Skeletal muscle cell (primary cell): ENCODE results near the gene LRGUK.

ENCODE experiments used
- DNase-seq: peaks from one replicate; pipeline ENCODE4 v3.0.0-alpha.2; 2010; ENCODE audit warnings: low read depth
- H3K4me3 ChIP-seq: 2 replicates; pipeline ENCODE4 v1.5.1; 2011; ENCODE audit warnings: low read depth, mild to moderate bottlenecking, control low read depth, low read length, moderate library complexity

Gene LRGUK

GRCh38 chr7:134121632-134122139 lies 5.5 kb upstream of the LRGUK start:
- DNase-seq: no peak
- no peak overlapping the region for H3K4me3 ChIP-seq

GRCh38 chr7:134122980-134123379 lies 4.2 kb upstream of the LRGUK start:
- no peak for DNase-seq
- no peak overlapping the region for H3K4me3 ChIP-seq

- DNase-seq: no peak
- no peak overlapping the region for H3K4me3 ChIP-seq
These were observed 994 bp upstream of the LRGUK start for GRCh38 chr7:134126146-134126545.

GRCh38 chr7:134126596-134126965 lies 559 bp upstream of the LRGUK start:
- DNase-seq: no peak
- H3K4me3 ChIP-seq: peak overlapping the region; percentile 79

- H3K4me3 ChIP-seq: no peak overlapping the region
These were observed 1.7 kb downstream of the LRGUK start for GRCh38 chr7:134128829-134129228.

GRCh38 chr7:134129856-134130523 lies 2.9 kb downstream of the LRGUK start:
- no peak for DNase-seq
- H3K4me3 ChIP-seq: no peak overlapping the region

More at GRCh38 chr7:134128829-134129228, 1.7 kb downstream of the LRGUK start:
- no peak for DNase-seq

GRCh38 chr7:134134004-134134403 lies 6.9 kb downstream of the LRGUK start:
- H3K4me3 ChIP-seq: no peak overlapping the region
- no peak for DNase-seq

GRCh38 chr7:134140889-134141867 lies 14.0 kb downstream of the LRGUK start:
- no peak overlapping the region for H3K4me3 ChIP-seq
- DNase-seq: no peak

- no peak for DNase-seq
These were observed 14.7 kb downstream of the LRGUK start for GRCh38 chr7:134141868-134142264.

GRCh38 chr7:134153493-134154136 lies 26.5 kb downstream of the LRGUK start:
- DNase-seq: no peak
- no peak overlapping the region for H3K4me3 ChIP-seq

More at GRCh38 chr7:134141868-134142264, 14.7 kb downstream of the LRGUK start:
- no peak overlapping the region for H3K4me3 ChIP-seq

- no peak for DNase-seq
- H3K4me3 ChIP-seq: no peak overlapping the region
These were observed 27.5 kb downstream of the LRGUK start for GRCh38 chr7:134154581-134155130.

GRCh38 chr7:134155206-134155605 lies 28.1 kb downstream of the LRGUK start:
- no peak overlapping the region for H3K4me3 ChIP-seq
- no peak for DNase-seq

GRCh38 chr7:134155871-134156270 lies 28.7 kb downstream of the LRGUK start:
- no peak overlapping the region for H3K4me3 ChIP-seq
- no peak for DNase-seq

GRCh38 chr7:134165252-134165651 lies 38.1 kb downstream of the LRGUK start:
- no peak for DNase-seq
- no peak overlapping the region for H3K4me3 ChIP-seq

- H3K4me3 ChIP-seq: no peak overlapping the region
- DNase-seq: no peak
These were observed 40.1 kb downstream of the LRGUK start for GRCh38 chr7:134167250-134167649.

- DNase-seq: no peak
- no peak overlapping the region for H3K4me3 ChIP-seq
These were observed 40.7 kb downstream of the LRGUK start for GRCh38 chr7:134167841-134168240.

GRCh38 chr7:134174795-134175261 lies 47.7 kb downstream of the LRGUK start:
- DNase-seq: peak; percentile 84
- H3K4me3 ChIP-seq: no peak overlapping the region

- DNase-seq: no peak
- no peak overlapping the region for H3K4me3 ChIP-seq
These were observed 48.3 kb downstream of the LRGUK start for GRCh38 chr7:134175334-134176036.

- no peak for DNase-seq
- no peak overlapping the region for H3K4me3 ChIP-seq
These were observed 48.9 kb downstream of the LRGUK start for GRCh38 chr7:134176037-134176350.
